Measurements from ENCODE around the gene HDHD3. TPM values are rescaled to one million over a fixed set of nuclear protein-coding genes. Genes with fewer than 3 reads are reported as not detected.
"Not testable (repeated sequence)": the region's sequence is repeated elsewhere in the genome, so short reads cannot be mapped to it uniquely, and the experiment has no call there.

Gene HDHD3
- total RNA-seq, 1 donor from 2014 or later = 15.4 TPM

DNA sequence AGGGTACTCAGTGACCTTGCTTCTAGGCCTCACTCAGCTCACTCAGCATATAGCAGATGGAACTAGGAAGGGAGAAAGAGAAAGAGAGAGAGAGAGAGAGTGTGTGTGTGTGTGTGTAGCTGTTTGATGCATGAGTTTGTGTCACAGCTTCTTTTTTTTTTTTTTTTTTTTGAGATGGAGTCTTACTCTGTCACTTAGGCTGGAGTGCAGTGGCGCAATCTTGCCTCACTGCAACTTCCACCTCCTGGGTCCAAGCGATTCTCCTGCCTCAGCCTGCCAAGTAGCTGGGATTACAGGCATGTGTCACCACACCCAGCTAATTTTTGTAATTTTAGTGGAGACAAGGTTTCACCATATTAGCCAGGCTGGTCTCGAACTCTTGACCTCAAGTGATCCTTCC is 11.1 kb downstream of the HDHD3 start:
- not testable (repeated sequence) for DNase-seq (ENCODE audit: low spot score)

DNA sequence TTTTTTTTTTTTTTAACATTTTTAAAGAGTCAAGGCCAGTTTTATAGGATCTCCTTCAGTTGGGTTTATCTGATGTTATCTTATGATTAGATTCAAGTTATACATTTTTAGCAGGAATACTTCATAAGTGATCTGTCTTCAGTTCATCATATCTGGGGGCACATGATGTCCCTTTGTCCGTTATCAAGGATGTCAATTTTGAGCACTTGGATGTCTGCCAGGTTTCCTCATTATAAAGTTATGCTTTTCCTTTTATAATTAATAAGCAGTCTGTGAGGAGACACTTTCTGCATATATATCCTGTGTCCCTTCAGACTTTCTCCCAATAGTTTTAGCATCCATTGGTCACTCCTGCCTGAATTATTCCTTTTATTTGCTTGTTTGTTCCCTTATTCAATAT is 11.8 kb downstream of the HDHD3 start:
- DNase-seq (ENCODE audit: low spot score) = no peak

DNA sequence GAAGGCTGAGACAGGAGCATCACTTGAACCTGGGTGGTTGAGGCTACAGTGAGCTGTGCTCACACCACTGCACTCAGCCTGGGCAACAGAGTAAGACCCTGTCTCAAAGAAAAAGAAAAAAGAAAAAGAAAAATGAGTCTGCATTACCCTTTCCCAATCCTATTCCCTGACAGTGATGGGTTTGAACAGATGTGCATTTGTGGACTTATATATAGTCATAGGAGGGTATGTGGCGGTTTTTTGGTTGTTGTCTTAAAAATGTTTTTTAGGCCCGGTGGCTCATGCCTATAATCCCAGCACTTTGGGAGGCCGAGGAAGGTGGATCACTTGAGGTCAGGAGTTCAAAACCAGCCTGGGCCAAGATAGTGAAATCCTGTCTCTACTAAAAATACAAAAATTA is 13.4 kb downstream of the HDHD3 start:
- no peak for DNase-seq (ENCODE audit: low spot score)

DNA sequence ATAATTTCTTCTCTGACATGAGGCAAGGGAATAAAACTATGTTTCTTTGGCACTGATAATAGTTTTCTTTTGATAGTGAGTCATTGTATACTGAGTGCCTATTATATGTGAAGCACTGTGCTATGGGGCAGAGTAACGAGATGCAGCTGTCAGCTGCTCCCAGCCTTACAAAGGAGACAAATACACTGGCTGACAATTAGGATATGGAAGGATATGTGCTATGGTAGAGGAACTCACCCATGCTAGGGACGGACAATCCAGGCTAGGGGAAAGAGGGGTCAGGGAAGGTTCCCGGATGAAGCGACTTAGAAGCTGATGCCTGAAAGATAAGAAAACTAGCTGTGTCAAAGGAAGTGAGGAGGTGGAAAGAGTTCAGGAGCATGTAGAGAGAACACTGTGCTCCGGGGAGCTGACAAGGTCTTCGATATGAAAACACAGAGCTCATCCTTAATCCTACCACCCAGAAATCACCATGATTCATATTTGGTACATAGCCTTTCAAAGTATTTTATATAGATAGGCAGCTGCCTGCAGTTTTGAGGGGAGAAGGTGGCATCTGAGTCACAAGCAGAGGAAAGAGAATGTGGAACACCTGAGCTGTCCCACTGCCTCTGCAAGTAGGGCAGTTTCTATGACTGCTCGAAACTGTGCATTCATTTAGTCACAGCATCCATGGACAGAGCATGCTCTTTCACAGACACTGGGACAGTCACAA is 15.3 kb downstream of the HDHD3 start:
- peak; percentile 6 for DNase-seq (ENCODE audit: low spot score)

GRCh38 chr9:113360242-113360842 is 16.4 kb downstream of the HDHD3 start:
- peak; percentile 71 for DNase-seq (ENCODE audit: low spot score)

- DNase-seq (ENCODE audit: low spot score) = peak; percentile 37
Observed at GRCh38 chr9:113359385-113359784, 17.4 kb downstream of the HDHD3 start.

GRCh38 chr9:113356686-113357292 is 20.0 kb downstream of the HDHD3 start:
- peak; percentile 26 for DNase-seq (ENCODE audit: low spot score)

GRCh38 chr9:113355040-113355596 is 21.7 kb downstream of the HDHD3 start:
- no peak for DNase-seq (ENCODE audit: low spot score)

DNA sequence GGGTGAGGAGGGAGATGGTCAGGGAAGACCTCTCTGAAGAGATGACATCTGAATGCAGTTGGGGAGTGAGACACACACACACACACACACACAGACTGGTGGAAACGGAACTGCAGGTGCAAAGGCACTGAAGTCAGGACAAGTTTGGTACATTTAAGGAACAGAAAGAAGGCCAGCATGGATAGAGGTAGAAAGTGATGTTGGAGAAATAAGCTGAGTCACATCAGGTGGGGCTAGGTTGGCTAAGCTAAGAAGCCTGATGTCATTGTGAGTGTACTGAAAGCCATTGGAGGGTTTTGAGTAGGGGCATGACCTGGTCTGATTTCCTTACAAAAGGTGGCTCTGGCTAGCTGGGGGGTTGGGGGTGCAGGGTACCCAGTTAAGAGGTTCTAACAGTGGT is 24.4 kb downstream of the HDHD3 start:
- no peak for DNase-seq (ENCODE audit: low spot score)

- no peak for DNase-seq (ENCODE audit: low spot score)
Observed at GRCh38 chr9:113352006-113352405, 24.8 kb downstream of the HDHD3 start.

DNA sequence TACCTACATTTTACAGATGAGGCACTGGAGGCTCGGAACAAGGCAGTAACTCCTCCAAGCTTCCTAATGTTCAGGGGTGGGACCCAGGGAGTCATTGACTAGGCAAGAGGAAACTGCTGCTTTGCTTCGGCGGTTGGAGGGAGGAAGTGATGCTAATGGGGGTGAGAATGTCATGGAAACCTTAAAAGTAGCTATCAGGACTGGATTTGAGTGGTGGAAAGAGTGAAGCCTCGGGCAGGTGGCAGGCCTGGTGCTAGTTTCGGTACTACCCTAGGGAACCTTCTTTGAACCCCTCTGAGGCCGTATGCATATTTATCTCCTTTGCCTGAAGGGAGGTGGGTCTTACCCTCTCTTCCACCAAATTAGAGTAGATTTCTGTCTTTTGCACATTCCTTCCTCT is 25.8 kb downstream of the HDHD3 start:
- no peak for DNase-seq (ENCODE audit: low spot score)

DNA sequence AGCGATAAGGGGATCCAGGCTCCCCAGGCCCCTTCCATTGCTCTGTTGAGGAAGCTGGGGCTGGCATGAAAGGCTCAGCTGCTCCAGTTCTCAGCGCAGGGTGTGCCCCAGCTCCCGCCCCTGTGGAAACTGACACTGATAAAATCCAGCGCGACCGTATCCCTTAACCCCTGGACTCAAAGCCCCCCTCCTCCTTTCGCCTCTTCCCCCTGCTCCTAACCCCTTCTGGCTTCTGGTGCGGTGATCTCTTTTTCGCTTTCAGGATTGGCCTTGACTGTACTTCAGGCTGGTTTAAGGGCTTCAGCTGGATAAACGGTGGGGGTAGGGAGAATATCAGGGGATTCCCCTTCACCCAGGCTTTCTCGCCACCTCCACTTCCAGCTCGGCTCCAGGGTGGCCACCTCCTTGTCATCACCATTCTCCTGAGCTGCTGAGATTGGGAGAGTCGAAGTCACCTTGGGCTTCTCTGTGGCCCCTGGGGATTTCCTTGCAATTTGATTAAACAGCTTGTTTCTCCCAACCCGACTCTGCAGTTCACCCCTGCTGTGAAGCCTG is 26.6 kb downstream of the HDHD3 start:
- no peak for DNase-seq (ENCODE audit: low spot score)

DNA sequence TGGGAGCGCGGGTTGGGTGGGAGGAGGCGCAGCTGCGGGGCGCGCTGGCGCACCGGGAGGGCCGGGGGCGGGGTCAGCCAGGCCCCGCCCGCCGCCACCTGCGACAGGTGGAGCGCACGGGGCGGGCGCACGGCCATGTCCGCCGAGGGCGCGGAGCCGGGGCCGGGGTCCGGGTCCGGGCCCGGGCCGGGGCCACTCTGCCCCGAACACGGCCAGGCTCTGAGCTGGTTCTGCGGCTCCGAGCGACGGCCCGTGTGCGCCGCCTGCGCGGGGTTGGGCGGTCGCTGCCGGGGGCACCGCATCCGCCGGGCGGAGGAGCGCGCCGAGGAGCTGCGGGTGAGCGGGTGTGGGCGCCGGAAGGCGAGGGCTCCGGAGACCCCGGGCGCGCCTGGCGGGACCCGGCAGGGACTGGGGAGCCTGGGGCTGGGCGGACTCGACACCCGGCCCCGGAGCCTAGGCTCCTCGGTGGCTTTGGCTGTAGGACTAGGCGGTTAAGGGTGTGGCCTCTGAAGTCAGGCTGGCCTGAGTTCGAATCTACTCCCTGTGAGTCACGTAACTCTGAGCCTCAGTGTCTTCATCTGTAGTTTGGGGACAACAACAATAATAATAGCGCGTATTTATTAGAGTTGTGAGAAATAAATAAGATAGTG is 27.2 kb downstream of the HDHD3 start, which contains the start of gene BSPRY:
TSS of gene BSPRY (plus strand) at position 97 of the 650 bp plus-strand sequence. CDS start at position 136, 39 bp downstream.
- DNase-seq (ENCODE audit: low spot score) = no peak

DNA sequence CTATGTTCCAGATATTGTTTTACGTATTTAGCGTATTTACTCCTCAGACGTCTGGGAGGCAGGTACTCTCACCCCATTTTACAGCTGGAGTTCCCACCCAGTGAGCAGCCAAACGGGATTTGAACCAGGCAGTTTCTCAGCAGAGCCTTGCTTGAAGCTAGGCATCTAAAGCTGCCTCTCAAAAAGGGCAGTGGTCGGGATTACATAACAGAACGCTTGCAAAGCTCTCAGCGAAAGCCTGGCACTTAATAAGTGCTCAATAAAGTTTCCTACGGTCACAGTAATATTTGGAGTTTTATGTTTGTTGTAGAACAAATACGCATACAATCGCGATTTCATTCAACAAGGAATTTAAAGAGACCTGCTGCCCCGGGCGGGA is 27.7 kb downstream of the HDHD3 start:
- no peak for DNase-seq (ENCODE audit: low spot score)

DNA sequence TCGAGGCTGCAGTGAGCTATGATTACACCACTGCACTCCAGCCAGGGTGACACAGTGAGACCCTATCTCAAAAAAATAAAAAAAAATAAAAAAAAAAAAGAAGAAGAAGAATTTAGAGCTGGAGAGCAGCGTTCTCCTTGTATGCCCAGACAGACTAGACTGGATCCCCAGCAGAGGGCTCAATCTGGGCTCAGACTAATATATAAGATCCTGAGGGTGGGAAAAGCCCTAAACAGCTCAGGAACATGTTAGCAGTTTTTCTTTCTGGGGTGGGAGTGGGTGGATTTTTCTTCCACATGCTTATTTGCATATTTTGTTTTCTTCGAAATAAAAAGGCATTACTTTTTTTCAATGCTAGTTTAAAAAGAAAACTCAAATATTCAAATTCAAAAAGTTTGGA is 28.3 kb downstream of the HDHD3 start:
- DNase-seq (ENCODE audit: low spot score) = no peak

DNA sequence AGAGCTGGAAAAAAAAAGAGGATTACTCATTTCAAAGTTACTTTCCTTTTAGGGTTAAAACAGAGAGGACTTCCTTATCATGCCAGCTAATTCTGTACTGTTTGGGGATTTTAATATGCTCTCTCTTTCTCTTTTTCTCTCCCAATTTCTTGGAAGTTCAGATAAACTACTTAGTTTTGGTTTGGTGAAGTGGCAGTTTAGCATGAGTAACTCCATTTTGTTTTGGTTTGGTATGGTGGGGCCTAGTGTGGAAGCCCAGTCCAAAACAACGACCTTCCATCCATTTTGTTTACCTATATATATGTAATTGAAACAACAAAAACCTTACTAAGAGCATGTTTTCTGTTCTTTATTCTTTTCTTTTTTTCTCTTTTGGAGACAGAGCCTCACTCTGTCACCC is 31.1 kb downstream of the HDHD3 start:
- no peak for DNase-seq (ENCODE audit: low spot score)

- DNase-seq (ENCODE audit: low spot score) = no peak
Observed at GRCh38 chr9:113345190-113345589, 31.6 kb downstream of the HDHD3 start.

DNA sequence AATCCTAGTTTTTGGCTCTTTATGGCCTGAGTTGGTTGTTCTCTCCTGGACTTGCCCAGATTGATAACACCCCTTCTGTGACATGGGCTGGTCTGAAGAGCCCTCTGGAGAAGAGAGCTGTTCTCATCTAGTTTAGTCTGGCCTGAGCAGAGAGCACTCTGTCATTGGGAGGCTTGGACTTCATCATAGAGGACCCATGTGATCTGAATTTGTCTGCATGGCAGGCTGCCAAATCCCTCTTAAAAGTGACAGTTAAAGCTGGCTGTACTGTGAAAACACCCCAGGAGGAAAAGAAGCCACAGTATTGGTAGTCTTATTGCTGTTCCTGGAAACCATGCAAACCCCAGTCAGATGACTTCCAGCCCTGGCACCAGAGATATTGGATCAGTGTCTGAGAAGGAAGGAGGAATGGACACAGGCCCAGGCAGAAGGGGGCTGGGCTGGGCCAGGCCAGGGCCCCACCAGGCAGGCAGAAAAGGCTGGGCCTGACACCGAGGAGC is 33.0 kb downstream of the HDHD3 start:
- no peak for DNase-seq (ENCODE audit: low spot score)

DNA sequence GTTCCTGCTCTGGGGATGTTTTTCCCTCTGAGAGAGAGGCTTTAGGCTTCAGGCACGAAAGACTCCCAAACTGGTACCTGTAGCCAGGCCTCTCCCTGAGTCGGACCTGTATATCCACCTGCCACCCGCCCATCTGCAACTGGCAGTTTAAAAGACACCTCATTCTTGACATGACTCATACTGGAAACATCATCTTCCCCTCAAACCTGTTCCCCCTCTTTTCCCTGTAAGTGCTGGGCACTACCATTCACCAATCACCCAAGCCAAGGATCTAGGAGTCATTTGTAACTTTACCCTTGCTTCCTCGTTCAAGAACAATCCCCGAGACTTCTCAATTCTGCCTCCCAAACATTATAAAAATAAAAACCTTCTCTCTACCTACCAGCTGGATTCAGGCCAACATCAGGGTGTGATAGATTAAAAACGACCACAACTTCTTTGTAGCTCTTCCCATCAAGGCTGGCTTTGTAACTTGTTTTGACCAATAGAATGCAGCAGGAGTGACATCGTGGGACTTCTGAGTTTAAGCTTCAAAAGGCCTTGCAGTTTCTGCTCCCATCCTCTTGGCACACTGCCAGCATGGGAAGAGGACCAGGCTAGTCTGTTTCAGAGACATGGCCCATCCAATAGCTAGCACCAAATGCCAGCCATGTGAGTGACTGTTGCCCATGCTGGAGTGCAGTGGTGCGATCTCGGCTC is 34.9 kb downstream of the HDHD3 start:
- no peak for DNase-seq (ENCODE audit: low spot score)

GRCh38 chr9:113340011-113340699 is 36.6 kb downstream of the HDHD3 start, which contains the start of gene WDR31:
Gene WDR31, minus strand, starts transcription at chr9:113340275. Its CDS starts 8,253 bp downstream, at chr9:113332022.
- DNase-seq (ENCODE audit: low spot score) = peak; percentile 95
